HG03095 (cell line): ENCODE data around the gene LRP1B.
"Not testable (repeated sequence)": the region's sequence is repeated elsewhere in the genome, so short reads cannot be mapped to it uniquely, and the experiment has no call there.

Experiments used
- ATAC-seq: cut with Tn5 transposase; IDR thresholded peaks from one replicate; pipeline ENCODE4 v1.9.1; 2021; ENCODE audit warnings: moderate library complexity; ENCODE audit not compliant: unreplicated experiment

Gene LRP1B

DNA sequence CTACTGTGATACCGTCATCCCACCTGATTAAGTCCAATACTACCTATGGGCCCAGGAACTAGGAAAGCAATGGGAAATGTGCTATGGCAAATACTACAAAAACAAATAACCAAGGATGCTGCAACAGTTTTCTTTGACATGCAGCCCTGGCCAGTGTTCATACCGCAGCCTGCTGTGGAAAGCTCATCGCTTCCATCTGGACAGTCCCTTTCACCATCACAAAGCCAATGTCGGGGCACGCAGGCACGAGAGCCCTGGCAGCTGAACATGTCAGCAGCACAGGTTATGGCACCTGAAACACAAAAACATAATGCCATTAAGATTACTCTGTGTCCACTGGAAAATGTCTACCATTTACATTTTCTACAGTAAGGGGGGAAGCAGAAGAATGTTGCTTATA is 1621.1 kb downstream of the LRP1B start:
- no peak for ATAC-seq

GRCh38 chr2:140508756-140509155 is 1622.1 kb downstream of the LRP1B start:
- no peak for ATAC-seq

GRCh38 chr2:140506606-140507005 is 1624.2 kb downstream of the LRP1B start:
- no peak for ATAC-seq

DNA sequence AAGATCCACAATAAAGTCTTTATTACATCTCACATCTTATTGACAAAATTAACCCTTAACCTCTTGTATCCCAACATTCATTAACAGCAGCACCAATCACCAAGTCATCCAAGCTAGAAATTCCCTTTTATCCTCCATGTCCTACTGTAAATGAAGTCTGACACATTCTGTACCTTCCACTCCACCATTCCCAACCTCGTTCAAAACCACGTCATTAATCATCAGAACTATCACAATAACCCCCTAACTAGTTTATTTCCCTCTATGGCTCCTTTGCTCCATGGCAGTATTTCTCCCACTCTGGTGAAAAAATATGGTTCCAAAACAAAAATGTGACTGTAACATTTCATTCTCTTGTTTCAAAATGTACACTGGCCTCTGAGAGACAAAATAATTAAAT is 1626.2 kb downstream of the LRP1B start:
- ATAC-seq: no peak

- ATAC-seq: no peak
Measured at GRCh38 chr2:140502951-140503630, 1627.7 kb downstream of the LRP1B start.

DNA sequence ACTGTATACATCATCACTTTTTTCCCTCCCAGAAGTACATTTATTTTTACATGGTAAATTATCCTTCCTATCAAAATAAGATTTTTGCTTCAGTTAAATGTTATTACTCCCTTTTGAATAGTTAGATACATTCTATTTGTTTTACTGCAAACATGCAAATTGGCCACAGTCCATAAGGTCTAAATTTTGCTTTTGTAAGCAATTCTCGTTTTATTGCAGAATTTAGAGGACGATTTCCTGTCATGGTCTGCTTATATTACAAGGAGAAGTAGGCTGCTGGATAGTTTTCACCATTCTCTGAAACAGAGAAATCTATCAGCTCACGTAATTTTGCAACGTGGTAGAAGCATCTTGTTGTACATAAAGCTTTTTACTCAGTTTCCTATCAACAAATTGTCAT is 1632.5 kb downstream of the LRP1B start:
- no peak for ATAC-seq

DNA sequence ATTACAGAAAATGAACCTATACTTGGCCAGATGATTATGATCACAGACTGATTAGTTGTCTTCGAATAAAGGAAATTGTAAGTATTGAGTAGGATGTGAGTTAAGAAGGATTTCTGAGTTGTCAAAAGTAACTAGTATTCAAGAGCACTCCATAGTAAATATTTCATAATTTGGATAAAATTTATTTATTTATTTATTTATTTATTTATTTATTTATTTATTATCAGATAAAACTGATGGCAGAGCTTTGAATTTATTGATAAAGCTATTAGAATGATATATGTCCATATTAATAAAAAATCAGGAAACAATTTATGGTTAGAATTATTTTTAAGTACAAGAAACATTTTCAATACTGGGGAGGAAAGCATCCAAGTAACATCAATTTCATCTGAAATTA is 1634.1 kb downstream of the LRP1B start:
- ATAC-seq: no peak

GRCh38 chr2:140491876-140492275 is 1638.9 kb downstream of the LRP1B start:
- no peak for ATAC-seq

- no peak for ATAC-seq
Measured at GRCh38 chr2:140489193-140489592, 1641.6 kb downstream of the LRP1B start.

DNA sequence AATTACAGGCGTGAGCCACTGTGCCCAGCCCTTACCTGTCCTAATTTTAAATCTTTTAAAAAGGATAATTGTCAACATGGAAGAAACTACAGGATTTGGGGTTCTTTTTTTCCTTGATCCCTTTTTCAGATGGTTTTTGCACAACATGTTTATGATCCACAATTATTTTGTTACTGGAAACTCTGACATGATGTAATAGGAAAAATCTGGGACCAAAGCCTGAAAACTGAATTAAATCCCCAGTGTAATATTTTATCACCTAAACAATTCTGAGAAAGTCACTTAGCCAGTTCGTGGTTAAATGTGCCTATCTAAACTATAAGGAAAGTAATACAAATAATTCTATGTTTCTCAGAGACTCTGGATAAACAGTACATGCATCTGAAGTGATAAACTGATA is 1649.7 kb downstream of the LRP1B start:
- no peak for ATAC-seq

- no peak for ATAC-seq
Measured at GRCh38 chr2:140473851-140474250, 1657.0 kb downstream of the LRP1B start.

GRCh38 chr2:140472676-140473075 is 1658.1 kb downstream of the LRP1B start:
- no peak for ATAC-seq

DNA sequence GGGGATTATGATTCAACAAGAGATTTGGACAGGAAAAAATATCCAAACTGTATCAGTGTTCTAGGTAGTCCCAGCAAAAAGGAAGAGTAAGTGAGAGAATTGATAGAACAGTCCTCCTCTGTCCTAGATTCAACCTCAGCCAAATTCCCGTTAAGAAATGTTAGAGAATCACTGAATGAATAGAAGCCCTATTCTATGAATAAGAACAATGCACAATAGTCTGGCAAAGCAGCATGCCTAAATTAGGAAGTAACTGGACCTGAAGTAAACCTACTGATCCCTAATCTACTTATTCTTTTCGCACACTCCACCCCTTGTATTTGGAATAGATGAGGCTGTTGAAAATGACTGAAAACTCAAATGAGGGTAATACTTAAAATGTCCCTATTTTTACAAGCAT is 1665.5 kb downstream of the LRP1B start:
- no peak for ATAC-seq

GRCh38 chr2:140462990-140463389 is 1667.8 kb downstream of the LRP1B start:
- ATAC-seq: no peak

DNA sequence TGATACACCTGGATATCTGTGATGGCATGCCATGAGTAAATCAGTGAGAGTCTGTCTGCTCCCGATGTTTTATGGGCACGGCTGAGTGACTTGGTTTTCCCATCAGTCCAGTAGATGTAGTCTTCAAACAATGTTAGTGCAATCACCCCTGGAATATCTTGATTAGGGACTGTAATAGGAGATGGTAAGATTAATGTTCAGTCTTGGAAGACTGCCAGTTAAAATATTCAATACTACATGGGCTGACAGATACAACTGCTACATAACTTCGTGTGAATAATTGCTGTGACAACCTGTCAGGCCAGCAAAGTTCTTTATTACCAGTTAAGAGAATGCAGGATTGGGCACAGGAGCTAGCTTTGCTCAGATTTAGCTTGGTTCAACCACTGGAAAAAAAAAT is 1673.3 kb downstream of the LRP1B start:
- no peak for ATAC-seq

- no peak for ATAC-seq
Measured at GRCh38 chr2:140455315-140455714, 1675.5 kb downstream of the LRP1B start.

- no peak for ATAC-seq
Measured at GRCh38 chr2:140454717-140455116, 1676.1 kb downstream of the LRP1B start.

- no peak for ATAC-seq
Measured at GRCh38 chr2:140451324-140451723, 1679.5 kb downstream of the LRP1B start.

GRCh38 chr2:140442319-140442718 is 1688.5 kb downstream of the LRP1B start:
- ATAC-seq: no peak

GRCh38 chr2:140440815-140441214 is 1690.0 kb downstream of the LRP1B start:
- ATAC-seq: no peak

DNA sequence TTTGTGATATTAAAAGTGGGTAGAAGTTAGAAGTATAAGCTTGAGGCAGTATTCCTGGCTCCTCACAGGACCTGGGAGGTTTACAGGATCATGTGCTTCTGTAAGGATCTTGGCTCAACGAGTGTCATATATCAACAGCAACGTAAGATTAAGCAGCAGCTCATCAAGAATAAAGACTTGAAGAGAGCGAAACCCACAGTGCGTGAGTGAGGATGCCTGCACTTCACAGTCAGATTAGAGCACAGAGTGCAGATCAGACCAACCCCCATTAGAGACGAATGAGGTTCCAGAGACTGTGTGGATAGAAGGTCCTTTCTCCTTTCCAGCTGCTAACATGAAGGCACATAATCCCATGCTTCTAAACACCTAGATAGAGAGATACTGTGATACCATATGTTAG is 1693.9 kb downstream of the LRP1B start:
- no peak for ATAC-seq

DNA sequence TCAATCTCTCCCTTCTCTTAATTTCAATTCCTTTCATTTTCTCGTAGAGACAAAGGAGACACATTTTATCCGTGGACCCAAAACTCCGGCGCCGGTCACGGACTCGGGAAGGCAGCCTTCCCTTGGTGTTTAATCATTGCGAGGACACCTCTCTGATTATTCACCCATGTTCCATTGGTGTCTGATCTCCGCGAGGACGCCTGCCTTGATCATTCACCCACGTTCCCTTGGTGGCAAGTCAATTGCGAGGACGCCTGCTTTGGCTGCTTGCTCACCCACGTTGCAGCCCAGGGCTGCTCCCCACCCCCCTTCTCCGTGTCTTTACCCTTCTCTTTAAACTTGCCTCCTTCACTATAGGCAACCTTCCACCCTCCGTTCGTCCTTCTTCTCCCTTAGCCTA is 1703.8 kb downstream of the LRP1B start:
- not testable (repeated sequence) for ATAC-seq

GRCh38 chr2:140424471-140424870 is 1706.3 kb downstream of the LRP1B start:
- ATAC-seq: no peak
